Activated CD4-positive, CD25-positive, alpha-beta regulatory T cell treated with anti-CD3 and anti-CD28 coated beads, Interleukin-2, amount 50 U/mL, for 72 hours (primary cell): Measurements from ENCODE around the gene DPEP1.
"Not testable (repeated sequence)": the region's sequence is repeated elsewhere in the genome, so short reads cannot be mapped to it uniquely, and the experiment has no call there.

Experiments used
- DNase-seq: peaks from one replicate; pipeline ENCODE4 v3.0.0; 2021

Gene DPEP1

GRCh38 chr16:89656435-89657121, 43.1 kb downstream of the DPEP1 start:
- DNase-seq: no peak

- DNase-seq: peak; percentile 96
Observed at GRCh38 chr16:89657442-89658220, 44.2 kb downstream of the DPEP1 start, which contains the start of the genes CHMP1A and SPATA33. Gene CHMP1A (minus strand): TSS chr16:89657708. CDS start chr16:89657588, 120 bp downstream. Gene SPATA33 (plus strand): TSS chr16:89657836. CDS start chr16:89657912, 76 bp downstream.

- peak; percentile 48 for DNase-seq
Observed at GRCh38 chr16:89658221-89658879, 44.9 kb downstream of the DPEP1 start.

- DNase-seq: no peak
Observed at GRCh38 chr16:89660146-89660545, 46.7 kb downstream of the DPEP1 start.

- DNase-seq: no peak
Observed at GRCh38 chr16:89661215-89661614, 47.8 kb downstream of the DPEP1 start.

GRCh38 chr16:89664238-89664637, 50.8 kb downstream of the DPEP1 start:
- DNase-seq: not testable (repeated sequence)

GRCh38 chr16:89667000-89667399, 53.6 kb downstream of the DPEP1 start:
- DNase-seq: not testable (repeated sequence)

- DNase-seq: no peak
Observed at GRCh38 chr16:89667633-89668032, 54.2 kb downstream of the DPEP1 start.

GRCh38 chr16:89668790-89669158, 55.3 kb downstream of the DPEP1 start:
- DNase-seq: no peak

GRCh38 chr16:89669755-89670154, 56.3 kb downstream of the DPEP1 start:
- no peak for DNase-seq

GRCh38 chr16:89670496-89671431, 57.3 kb downstream of the DPEP1 start:
- DNase-seq: no peak

- DNase-seq: not testable (repeated sequence)
Observed at GRCh38 chr16:89671565-89671964, 58.1 kb downstream of the DPEP1 start.

GRCh38 chr16:89672177-89672941, 58.9 kb downstream of the DPEP1 start:
- DNase-seq: no peak

- DNase-seq: no peak
Observed at GRCh38 chr16:89678258-89678657, 64.8 kb downstream of the DPEP1 start.

GRCh38 chr16:89685916-89686315, 72.5 kb downstream of the DPEP1 start:
- DNase-seq: no peak

GRCh38 chr16:89686520-89687091, 73.2 kb downstream of the DPEP1 start, which contains the start of gene CDK10:
Gene CDK10 (plus strand): TSS chr16:89686689. CDS start chr16:89686711, 22 bp downstream.
- peak; percentile 96 for DNase-seq

GRCh38 chr16:89687092-89687940, 73.9 kb downstream of the DPEP1 start:
- DNase-seq: no peak
